Measurements from ENCODE around the gene EVC. TPM values are rescaled to one million over a fixed set of nuclear protein-coding genes. Genes with fewer than 3 reads are reported as not detected.

The EVC gene
- total RNA-seq, 1 donor from 2014 or later = 41.4 TPM

DNA sequence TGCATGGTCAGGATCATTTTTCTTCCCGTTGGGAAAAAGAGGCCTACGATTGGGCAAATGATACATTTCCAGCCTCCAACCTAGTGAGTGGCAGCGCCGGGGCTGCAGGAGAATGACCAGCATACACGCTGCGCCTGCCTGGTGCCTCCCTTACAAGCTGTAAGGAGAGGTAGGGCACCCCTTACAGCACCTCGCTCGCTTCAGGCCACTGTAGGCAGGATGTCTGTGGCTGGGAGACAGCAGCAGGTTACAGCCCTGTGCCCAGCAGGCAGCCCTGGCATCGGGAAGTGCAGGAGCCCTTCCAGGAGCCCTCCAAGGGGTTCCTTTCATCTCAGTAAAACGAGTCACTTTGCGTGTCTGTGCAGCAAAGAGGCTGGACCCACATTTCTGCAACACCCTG, 88.4 kb downstream of the EVC start:
- no peak for DNase-seq (ENCODE audit: low read depth)
- Histone ChIP-seq H3K36me3 (ENCODE audit: control insufficient read depth, insufficient read depth, low read length) (peaks cover 2% of the 10 kb centered on the region), H3K4me3 (ENCODE audit: low read depth, low read length) (no peak overlapping the region), H3K27me3 (ENCODE audit: control insufficient read depth, insufficient read depth, low read length) (no peaks in the 10 kb centered on the region)
- TF ChIP-seq, protein P1, sequence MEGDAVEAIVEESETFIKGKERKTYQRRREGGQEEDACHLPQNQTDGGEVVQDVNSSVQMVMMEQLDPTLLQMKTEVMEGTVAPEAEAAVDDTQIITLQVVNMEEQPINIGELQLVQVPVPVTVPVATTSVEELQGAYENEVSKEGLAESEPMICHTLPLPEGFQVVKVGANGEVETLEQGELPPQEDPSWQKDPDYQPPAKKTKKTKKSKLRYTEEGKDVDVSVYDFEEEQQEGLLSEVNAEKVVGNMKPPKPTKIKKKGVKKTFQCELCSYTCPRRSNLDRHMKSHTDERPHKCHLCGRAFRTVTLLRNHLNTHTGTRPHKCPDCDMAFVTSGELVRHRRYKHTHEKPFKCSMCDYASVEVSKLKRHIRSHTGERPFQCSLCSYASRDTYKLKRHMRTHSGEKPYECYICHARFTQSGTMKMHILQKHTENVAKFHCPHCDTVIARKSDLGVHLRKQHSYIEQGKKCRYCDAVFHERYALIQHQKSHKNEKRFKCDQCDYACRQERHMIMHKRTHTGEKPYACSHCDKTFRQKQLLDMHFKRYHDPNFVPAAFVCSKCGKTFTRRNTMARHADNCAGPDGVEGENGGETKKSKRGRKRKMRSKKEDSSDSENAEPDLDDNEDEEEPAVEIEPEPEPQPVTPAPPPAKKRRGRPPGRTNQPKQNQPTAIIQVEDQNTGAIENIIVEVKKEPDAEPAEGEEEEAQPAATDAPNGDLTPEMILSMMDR (IDR thresholded peaks at IDR 0.05; ENCODE audit: insufficient read depth, low read length, poor library complexity, severe bottlenecking) = no peak

DNA sequence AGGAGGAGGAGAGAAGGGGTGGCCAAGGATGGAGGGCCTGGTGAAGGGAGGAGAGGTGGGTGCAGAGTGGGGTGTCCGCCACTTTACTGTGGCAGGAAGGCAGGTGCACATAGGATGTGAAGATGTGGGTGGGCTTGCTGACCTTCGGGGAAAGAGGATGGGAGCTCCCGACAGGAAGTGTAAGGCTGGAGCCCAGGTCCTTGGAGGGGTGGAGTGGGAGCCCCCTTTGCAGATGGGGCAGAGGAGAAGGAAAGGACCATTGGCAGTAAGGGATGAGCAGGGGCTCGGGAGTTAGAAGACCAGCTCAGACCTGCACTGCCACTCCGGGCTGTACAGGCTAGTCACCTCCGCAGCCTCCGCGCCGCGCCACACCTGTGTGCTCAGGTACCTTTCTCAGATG, 89.5 kb downstream of the EVC start:
- H3K36me3 ChIP-seq (ENCODE audit: control insufficient read depth, insufficient read depth, low read length) = peaks cover 2% of the 10 kb centered on the region
- DNase-seq (ENCODE audit: low read depth) = no peak
- H3K4me3 ChIP-seq (ENCODE audit: low read depth, low read length) = no peak overlapping the region
- TF ChIP-seq, protein P1 (IDR thresholded peaks at IDR 0.05; ENCODE audit: insufficient read depth, low read length, poor library complexity, severe bottlenecking) = no peak
- H3K27me3 ChIP-seq (ENCODE audit: control insufficient read depth, insufficient read depth, low read length) = no peaks in the 10 kb centered on the region

DNA sequence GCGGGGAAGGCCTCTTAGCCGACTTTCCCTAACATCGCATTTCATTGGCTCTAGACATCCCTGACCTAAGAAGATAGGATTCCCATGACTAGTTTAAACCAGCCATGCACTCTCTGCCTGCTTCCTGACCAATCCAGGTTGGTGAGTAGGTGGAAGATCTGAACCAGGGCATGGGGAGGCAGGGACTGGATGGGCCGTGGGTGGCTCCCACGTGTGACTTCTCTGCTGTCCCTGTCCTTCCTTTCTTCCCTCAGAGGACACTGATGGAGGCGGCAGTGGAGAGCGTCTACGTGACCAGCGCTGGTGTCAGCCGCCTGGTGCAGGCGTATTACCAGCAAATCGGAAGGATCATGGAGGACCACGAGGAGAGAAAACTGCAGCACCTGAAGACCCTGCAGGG, 90.7 kb downstream of the EVC start:
- Histone ChIP-seq H3K36me3 (ENCODE audit: control insufficient read depth, insufficient read depth, low read length) (peaks cover 2% of the 10 kb centered on the region), H3K4me3 (ENCODE audit: low read depth, low read length) (no peak overlapping the region), H3K27me3 (ENCODE audit: control insufficient read depth, insufficient read depth, low read length) (no peaks in the 10 kb centered on the region)
- TF ChIP-seq, protein P1 (IDR thresholded peaks at IDR 0.05; ENCODE audit: insufficient read depth, low read length, poor library complexity, severe bottlenecking) = no peak
- no peak for DNase-seq (ENCODE audit: low read depth)

DNA sequence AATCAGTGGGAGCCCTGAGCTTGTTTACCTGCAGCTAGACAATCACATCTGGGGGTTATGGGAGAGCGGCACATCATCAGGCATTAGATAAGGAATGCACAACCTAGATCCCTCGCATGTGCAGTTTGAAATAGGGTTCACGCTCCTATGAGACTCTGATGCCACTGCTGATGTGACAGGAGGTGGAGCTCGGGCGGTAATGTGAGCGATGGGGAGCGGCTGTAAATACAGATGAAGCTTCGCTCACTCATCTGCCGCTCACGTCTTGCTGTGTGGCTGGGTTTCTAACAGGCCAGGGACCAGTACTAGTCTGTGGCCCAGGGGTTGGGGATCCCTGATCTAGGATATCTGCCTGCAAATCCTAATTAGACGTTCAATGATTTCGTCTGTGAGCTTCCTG, 91.6 kb downstream of the EVC start:
- H3K4me3 ChIP-seq (ENCODE audit: low read depth, low read length) = no peak overlapping the region
- H3K36me3 ChIP-seq (ENCODE audit: control insufficient read depth, insufficient read depth, low read length) = no peaks in the 10 kb centered on the region
- TF ChIP-seq, protein P1 (IDR thresholded peaks at IDR 0.05; ENCODE audit: insufficient read depth, low read length, poor library complexity, severe bottlenecking) = no peak
- DNase-seq (ENCODE audit: low read depth) = no peak
- no peaks in the 10 kb centered on the region for H3K27me3 ChIP-seq (ENCODE audit: control insufficient read depth, insufficient read depth, low read length)

DNA sequence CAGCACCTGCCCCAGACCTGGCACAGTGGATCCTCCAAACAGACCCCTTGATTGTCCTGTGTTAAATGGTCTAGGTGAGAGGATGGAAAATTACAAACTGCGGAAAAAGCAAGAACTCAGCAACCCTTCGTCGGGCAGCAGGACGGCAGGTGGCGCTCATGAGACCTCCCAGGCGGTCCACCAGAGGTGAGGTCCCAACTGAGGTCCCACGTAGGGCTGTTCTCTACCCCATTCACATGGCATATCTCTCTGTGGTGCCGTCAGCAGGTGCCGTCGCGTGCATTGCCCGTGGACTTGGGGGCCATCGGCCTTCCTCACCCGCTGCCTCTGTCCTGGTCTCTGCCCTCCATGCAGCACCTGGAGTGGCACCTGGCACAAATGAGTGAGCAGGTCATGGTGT, 93.7 kb downstream of the EVC start:
- no peaks in the 10 kb centered on the region for H3K27me3 ChIP-seq (ENCODE audit: control insufficient read depth, insufficient read depth, low read length)
- no peak overlapping the region for H3K4me3 ChIP-seq (ENCODE audit: low read depth, low read length)
- no peaks in the 10 kb centered on the region for H3K36me3 ChIP-seq (ENCODE audit: control insufficient read depth, insufficient read depth, low read length)
- DNase-seq (ENCODE audit: low read depth) = no peak
- TF ChIP-seq, protein P1 (IDR thresholded peaks at IDR 0.05; ENCODE audit: insufficient read depth, low read length, poor library complexity, severe bottlenecking) = no peak

DNA sequence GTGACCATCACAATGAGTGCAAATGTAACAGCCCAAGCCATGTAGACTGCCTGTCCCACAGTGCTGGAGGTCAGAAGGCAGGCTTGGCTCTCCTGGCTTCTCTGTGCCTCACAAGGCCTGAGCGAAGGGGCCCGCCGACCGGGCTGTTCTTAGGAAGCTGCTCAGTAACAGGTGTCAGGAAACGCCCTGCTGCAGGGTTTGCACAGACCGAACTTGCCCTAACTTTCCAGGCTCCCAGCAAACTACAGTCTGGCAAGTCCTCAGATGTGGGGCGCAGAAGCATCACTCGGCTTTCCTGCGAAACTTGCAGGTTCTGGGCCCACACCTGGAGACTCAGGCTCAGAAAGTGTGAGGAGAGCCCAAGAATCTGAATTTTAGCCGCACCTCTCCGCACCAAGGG, 94.3 kb downstream of the EVC start:
- no peak overlapping the region for H3K4me3 ChIP-seq (ENCODE audit: low read depth, low read length)
- no peaks in the 10 kb centered on the region for H3K27me3 ChIP-seq (ENCODE audit: control insufficient read depth, insufficient read depth, low read length)
- H3K36me3 ChIP-seq (ENCODE audit: control insufficient read depth, insufficient read depth, low read length) = peaks cover 2% of the 10 kb centered on the region
- TF ChIP-seq, protein P1 (IDR thresholded peaks at IDR 0.05; ENCODE audit: insufficient read depth, low read length, poor library complexity, severe bottlenecking) = no peak
- DNase-seq (ENCODE audit: low read depth) = no peak

Data from kidney epithelial cell (primary cell).